HG02973 (cell line): ENCODE measurements around the gene NR1I2.

ENCODE experiments used
- ATAC-seq: cut with Tn5 transposase; IDR thresholded peaks from one replicate; pipeline ENCODE4 v1.9.1; 2021; ENCODE audit warnings: moderate library complexity; ENCODE audit not compliant: unreplicated experiment

Gene NR1I2

DNA sequence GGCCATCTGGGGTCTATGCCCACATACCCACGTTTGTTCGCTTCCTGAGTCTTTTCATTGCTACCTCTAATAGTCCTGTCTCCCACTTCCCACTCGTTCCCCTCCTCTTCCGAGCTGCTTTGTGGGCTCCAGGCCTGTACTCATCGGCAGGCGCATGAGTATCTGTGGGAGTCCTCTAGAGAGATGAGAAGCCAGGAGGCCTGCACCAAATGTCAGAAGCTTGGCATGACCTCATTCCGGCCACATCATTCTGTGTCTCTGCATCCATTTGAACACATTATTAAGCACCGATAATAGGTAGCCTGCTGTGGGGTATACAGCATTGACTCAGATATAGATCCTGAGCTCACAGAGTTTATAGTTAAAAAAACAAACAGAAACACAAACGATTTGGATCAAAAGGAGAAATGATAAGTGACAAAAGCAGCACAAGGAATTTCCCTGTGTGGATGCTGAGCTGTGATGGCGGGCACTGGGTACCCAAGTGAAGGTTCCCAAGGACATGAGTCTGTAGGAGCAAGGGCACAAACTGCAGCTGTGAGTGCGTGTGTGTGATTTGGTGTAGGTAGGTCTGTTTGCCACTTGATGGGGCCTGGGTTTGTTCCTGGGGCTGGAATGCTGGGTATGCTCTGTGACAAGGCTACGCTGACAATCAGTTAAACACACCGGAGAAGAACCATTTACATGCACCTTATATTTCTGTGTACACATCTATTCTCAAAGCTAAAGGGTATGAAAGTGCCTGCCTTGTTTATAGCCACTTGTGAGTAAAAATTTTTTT is 35.9 kb downstream of the NR1I2 start:
- ATAC-seq: no peak

DNA sequence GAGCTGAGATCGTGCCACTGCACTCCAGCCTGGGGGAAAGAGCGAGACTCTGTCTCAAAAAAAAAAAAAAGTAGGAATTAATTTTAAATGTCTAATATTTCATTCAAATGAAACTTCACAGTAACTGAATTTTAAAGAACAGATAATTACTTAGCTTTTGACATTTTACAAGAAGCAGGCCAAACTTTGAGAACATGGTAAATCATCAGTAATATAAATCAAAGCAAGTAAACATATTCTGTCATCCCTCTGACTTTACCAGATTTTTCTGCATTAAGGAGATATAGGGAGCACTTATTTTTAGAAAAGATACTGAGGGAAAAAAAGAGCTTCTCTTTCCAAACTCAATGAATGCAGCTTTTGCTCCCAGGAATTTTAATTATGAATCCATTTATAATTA is 37.0 kb downstream of the NR1I2 start:
- no peak for ATAC-seq

DNA sequence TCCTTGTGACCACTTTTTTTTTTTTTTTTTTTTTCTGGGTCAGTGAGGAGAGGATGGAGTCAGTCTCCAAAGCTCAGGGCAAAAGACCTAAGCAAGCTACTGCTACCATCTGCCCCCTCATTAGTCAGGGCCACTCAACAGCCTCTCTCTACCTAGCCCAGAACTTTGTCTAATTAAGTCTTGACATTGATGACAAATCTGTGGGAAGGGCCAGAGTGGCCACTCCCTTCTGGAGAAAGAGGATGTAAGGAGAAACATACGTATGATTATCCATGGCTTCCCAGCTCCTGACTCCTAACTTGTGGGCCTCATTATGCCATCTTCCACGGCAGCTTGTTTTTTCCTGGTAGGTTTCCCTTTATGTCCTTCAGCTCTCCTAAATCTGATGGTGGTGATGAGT is 37.9 kb downstream of the NR1I2 start:
- no peak for ATAC-seq

GRCh38 chr3:119825820-119826219 is 43.9 kb downstream of the NR1I2 start:
- no peak for ATAC-seq

- no peak for ATAC-seq
These were observed 45.1 kb downstream of the NR1I2 start for GRCh38 chr3:119826711-119827608.

DNA sequence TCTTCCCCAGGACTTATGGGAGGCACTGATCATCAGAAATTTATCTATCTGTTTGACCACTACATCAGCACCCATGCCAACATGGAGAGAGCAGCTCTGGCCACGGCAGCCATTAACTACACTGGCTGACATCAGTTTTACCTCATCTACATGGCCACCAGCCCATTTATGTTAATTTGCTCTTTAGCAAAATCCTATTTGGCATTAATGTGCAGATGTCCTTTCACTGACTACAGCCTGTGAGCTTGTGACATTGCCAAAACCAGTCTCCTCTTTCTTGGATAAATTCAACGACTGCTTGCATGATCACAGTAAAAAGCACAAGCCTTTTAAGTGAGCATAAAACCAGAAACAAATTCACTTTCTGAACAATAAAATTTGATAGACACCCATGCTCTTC is 47.5 kb downstream of the NR1I2 start:
- no peak for ATAC-seq

GRCh38 chr3:119831022-119831421 is 49.1 kb downstream of the NR1I2 start:
- ATAC-seq: no peak

DNA sequence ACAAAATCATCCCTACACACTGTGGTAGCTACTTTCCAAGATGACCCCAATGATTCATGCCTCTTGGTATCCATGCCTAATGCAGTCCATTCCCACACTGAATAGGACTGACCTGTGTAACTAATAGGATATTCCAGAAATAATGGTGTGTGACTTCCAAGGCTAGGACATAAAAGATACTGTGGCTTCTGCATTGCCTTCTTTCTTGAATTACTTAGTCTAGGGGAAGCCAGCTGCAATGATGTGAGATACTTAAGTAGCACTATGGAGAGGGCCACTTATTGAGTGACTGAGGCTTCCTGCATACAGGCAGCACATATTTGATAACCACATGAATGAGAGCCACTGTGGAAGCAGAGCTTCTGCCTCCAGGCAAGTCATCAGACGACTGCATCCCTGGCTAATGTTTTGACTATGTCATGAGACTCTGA is 50.1 kb downstream of the NR1I2 start:
- ATAC-seq: no peak

DNA sequence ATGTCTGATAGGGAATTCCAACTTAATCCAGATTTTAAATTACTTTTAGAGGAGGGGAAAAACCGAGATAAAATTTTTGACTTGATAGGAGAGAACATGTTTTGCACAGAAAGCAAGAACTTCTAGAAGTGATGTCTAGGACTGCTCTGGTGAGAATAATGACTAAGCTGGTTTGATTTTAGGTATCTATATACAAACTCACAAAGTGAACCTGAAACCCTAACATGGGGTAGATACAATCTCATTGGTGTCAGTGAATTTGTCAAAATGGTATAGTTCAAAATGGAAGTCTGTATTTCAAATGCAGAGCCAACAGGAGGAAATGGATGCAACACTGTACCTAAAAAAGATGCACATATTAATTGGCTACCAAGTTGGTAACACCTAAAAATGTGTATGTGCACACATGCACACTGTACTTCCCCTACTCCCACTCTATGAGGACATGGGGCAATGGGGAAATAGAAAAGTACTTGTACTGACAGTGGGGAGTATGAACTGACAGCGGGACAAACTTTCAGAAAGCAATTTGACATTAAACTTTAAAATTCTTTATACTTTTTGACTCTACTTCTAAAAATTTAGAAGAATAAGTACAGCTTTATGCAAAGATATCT is 53.0 kb downstream of the NR1I2 start:
- ATAC-seq: no peak

DNA sequence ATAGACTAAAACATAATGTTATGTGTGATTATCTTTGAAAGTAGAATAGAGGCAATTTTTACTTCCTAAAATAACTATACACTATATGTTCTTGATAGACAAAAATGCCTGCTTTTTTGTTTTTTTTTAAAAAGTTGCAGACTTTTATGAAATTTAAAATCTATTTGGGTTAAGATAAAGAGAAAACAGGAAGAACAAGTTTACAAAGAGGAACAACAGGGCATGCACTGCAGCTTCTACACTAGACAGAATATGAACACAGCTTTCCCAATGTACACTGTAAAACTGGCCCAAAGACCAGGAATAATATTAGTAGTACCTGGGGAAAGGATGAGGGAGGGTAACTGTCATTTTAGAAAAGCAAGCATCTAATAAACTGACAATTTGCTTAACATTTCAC is 53.7 kb downstream of the NR1I2 start:
- no peak for ATAC-seq

DNA sequence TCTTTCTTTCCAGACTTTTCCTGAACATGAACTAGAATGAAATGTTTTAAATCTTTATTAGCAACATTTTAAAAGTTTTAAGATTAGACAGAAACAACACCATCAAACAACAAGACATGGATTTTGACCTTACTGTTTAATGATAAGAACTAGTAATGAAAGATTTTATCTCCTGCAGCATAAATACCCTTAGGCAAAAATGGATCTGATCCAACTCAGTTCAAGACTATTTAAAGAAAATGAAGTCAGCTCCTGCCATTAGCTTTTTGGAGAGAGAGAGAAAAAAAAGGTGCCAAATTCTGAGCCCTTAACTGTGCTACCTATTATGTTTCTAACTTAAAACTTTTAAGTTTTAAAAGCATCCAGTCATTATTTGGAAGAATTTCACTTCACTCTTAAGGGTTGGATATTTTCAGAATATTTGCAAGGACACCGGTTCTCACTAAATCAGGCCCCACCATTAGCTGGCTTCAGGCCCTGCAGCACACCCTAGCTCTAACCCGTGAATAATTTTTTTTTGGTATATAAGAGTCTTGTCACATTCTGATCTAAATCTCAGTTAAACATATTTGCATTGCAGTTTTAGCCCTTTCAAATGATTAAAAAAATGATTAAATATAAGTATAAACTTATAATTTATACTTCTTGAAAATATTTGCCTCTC is 60.0 kb downstream of the NR1I2 start:
- ATAC-seq: no peak

DNA sequence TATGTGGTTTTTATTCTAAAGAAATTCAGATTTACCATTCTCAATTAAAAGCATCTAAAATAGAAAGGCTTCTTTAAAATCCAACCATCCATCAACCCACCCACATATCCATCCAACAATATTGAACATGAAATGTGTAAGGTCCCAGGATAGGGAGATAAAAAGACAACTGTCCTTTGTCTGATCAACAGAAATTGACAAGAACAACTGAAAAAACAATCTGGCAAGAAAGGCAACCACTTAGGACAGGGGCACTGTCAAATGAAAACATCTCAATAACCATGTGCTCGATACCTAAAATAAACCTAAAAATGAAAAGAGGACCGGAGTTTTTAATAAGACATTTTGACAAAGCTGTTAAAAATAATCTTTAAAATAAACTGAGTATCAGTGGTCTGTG is 67.2 kb downstream of the NR1I2 start:
- ATAC-seq: no peak

DNA sequence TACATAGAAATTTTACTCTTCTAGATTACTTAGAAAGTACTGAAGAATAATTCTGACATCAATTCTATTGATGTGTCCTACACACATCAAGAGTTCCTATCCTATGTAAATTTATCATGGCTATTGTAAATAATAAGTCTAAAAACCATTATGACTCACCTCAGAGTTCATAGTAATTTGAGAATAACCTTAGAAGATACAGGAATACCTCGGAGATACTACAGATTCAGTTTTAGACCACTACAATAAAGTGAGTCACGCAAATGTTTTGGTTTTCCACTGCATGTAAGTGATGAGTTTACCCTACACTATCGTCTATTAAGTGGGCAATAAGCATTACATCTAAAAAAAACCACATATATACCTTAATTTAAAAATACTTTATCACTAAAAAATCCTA is 74.8 kb downstream of the NR1I2 start:
- no peak for ATAC-seq

- ATAC-seq: no peak
These were observed 77.1 kb downstream of the NR1I2 start for GRCh38 chr3:119858957-119859356.

DNA sequence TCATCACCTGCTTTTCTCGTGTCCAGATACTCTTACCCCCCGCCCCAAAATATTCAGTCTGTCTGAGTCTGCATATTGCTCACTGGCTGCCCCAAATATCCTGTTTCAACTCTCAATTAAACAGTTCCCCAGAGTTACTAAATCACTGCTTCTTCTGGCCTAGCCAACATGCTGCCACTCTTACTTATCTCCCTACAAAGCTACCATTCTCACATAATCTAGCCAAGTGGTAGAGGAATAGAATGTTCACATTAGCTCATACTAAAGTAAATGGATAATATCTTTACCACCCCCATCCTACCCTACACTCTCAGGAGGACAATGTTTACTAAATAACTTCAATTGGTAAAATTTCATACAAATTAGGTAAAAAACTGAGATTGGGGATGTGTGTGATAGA is 77.8 kb downstream of the NR1I2 start:
- no peak for ATAC-seq

DNA sequence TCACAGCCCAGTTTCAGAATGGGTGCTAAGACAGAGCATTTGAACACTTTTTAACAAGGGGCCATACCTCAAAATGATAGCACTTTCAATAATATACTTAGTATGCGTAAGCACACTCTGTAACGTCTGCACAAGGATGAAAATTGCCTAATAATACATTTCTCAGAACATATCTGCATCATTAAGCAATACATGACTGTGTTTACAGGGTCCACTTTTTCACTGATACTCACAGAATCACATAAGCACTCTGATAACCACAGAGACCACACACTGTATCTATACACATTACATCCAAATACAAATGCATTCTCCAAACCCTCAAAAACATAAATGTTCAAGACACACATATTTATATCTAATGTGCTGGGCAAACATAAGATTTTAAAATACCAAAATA is 79.8 kb downstream of the NR1I2 start:
- ATAC-seq: no peak

GRCh38 chr3:119862616-119863015 is 80.7 kb downstream of the NR1I2 start:
- no peak for ATAC-seq

- ATAC-seq: no peak
These were observed 82.6 kb downstream of the NR1I2 start for GRCh38 chr3:119864476-119864875.
